HG02852 (cell line): ENCODE data around the gene SLC35F4.

ENCODE experiments used
- ATAC-seq: cut with Tn5 transposase; IDR thresholded peaks from one replicate; pipeline ENCODE4 v1.9.1; 2021; ENCODE audit warnings: mild to moderate bottlenecking, moderate library complexity; ENCODE audit not compliant: unreplicated experiment

Gene SLC35F4

DNA sequence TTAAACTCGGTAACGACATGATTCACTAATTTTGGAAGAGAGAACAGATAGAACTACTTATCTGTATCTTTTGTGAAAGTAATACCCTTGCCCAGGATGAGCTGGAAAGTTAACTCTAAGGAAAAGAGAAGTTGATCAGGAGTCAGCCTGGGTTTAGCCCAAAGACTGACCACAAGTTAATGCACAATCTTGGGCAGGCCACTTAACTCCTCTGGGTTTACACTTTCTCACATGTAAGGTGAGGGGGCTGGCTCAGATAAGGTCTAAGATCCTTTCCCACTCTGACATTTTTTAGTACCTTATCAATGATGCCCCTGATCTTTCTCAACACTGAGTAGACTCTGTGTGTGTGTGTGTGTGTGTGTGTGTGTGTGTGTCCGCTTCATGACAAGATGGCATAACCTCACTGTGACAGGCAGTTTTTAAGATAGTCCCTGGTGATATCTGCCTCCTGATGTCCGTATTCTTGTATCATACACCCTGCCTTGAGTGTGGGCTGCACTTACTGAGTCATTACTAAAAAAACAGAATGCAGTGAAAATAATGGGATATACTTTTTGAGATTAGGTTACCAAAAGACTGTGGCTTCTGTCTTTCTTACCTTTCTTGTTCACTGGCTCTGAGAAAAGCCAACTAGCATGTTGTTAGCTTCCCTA, 316.0 kb downstream of the SLC35F4 start:
- no peak for ATAC-seq

DNA sequence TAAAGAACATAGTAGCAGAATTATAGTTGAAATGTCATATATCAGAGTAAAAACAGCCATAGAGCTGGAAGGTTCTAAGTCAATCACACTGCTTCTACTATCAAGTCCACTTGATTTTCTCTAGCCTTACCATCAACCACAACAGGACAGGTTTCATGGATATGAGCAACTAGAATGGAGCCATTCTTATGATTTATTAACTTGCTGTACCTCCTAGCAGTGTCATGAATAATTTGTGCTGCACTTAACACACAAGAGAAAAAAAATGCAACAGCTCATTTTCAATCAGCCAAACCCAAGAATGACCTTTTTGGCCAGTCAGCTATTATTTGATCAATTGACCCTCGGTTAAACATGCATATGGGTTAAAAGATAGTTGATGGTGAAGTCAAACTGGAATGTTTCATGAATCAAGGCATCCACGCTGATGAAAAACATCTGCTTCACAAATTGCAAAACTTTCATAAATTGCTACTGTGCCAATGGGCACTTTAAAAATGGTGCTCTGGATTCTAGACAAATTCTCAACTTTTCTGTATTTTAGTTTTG, 316.8 kb downstream of the SLC35F4 start:
- ATAC-seq = no peak

DNA sequence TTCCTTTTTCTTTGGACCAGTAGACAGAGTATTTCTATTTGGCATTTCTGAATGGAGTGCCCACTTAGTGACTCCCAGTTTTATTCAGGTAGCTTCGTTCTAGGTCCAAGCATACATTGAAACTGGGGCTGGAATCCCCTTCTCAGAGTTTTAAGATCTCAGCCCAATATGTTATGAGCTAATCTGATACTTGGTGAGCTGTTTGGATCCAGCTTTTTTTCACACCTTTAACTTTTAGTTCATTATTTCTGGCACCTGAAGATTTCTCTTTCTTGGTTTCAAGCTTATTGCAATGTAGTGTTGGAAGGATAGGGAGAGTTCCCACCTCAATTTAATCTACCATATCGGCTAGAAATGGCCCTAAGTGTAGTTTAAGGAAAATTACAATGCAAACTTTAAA, 318.8 kb downstream of the SLC35F4 start:
- no peak for ATAC-seq

DNA sequence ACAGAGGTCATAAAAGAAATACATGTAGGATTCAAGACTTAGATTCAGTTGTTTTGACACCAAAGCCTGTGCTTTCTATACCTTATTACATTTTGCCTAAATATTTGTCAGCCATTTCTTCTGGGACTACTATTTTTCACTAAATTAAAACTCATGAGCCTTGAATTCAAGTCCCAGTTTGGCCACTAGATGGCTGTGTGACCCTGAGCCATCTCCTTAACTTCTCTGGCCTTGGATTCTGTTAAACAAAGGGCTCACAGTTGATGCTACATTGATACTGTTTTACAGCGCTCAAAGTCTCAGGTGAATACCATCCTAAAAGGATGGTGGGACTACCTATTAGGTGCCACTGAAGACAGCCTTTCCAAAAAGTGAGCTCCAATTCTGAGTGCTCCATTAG, 332.7 kb downstream of the SLC35F4 start:
- no peak for ATAC-seq

DNA sequence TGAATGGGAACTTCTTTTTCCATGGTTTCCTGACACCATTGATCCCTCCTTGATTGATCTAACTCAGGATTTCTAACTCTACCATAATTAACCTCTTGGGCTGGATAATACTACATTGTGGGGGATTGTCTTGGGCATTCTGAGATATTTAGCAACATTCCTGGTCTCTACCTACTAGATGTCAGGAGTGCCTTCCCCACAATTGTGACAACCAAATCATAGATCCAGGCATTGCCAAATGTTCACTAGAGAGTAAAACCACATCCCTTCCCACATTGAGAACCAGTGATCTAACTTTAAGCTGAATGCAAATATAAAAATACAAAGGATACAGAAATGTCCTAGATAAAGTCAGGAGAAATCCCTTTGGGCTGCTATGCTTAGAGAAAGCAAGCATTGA, 335.3 kb downstream of the SLC35F4 start:
- ATAC-seq = no peak

DNA sequence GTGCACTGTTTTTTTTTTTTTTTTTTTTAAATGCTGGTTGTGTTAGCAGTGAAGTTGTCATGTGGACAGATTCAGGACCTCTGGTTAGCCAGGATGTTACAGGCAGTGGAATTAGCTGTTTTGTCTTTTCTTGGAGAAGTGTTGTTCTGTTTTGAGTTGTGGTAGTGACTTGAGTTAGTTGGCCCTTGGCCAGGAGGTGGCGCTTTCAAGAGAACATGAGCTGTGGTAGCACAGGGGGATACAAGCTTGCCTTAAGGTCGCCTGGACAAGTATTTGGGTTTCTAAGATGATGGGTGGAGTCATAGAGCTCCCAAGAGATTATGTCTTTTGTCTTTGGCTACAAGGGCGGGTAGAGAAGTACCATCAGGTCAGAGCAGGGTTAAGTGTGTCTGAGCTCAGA, 338.9 kb downstream of the SLC35F4 start:
- ATAC-seq = no peak

DNA sequence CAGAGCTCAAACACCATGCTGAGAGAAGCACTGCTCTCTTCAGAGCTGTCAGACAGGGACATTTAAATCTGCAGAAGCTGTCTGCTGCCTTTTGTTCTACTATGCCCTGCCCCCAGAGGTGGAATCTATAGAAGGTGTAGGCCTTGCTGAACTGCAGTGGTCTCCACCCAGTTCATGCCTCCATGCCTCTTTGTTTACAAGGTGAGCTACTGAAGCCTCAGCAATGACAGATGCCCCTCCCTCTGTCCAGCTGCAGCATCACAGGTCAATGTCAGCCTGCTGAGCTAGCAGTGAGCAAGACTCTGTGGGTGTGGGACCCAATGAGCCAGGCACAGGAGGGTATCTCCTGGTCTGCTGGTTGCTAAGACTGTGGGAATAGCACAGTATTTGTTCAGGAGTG, 346.8 kb downstream of the SLC35F4 start:
- no peak for ATAC-seq
